ENCODE data around the gene CSGALNACT2. TPM values are rescaled to one million over a fixed set of nuclear protein-coding genes. Genes with fewer than 3 reads are reported as not detected.

The CSGALNACT2 gene
- total and polyA plus RNA-seq, 9 of the 15 experiments (the other 6 are each of a cell fraction or from before 2014, with no cell fraction given), result 1.4 to 7.3 (median 3.5) TPM

DNA sequence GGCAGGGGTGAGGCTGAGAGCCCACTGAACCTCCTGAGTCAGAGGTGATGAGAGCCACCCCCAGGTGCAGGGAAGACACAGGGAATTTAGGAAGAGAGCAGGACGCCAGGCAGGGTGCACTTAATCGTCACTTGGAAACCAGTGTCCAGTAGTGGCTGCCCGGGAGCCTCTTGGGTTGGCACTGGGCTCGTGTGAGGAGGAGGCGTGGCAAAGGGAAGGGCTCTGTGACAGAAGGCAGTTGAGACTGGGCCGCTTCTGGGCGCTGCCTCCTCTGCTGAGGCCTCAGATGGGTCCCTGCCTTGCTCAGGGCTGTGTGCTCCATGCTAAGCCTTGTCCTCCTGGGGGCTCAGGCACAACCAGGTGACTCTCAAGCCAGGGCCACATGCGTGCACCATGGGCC lies 48.1 kb upstream of the CSGALNACT2 start:
- 2% methylated on average over 8 of the region's 8 CpGs for WGBS (ENCODE audit: insufficient coverage, low coverage, missing lambda C conversion rate)
- H3K27me3 ChIP-seq (ENCODE audit: control insufficient read depth in 2 of 2, insufficient read depth in 2 of 2, low read length in 2 of 2), result peaks cover 0 to 45% of the 10 kb centered on the region in 2 experiments; a peak in 2 of 5 replicates
- FAIRE-seq, result no peak
- no peak for DNase-seq (ENCODE audit: extremely low read depth in 1 of 4, low spot score in 3 of 4)
- H3K27ac ChIP-seq (ENCODE audit: extremely low read depth, low read depth, low read length), result no peak overlapping the region
- POLR2A ChIA-PET, result no interaction called here
- CTCF ChIA-PET (ENCODE audit: low intra/inter-chr PET ratio), result no interaction called here
- H3K9me1 ChIP-seq (ENCODE audit: control insufficient read depth, insufficient read depth, low read length), result no peaks in the 10 kb centered on the region
- H3K4me3 ChIP-seq, result no peak overlapping the region
- H3K9me3 ChIP-seq (replicated peaks; ENCODE audit: control insufficient read depth, insufficient read depth, low read depth, low read length), result no peaks in the 10 kb centered on the region
- TF ChIP-seq TBL1XR1 (IDR thresholded peaks at IDR 0.05; ENCODE audit: low read length in 2 of 2) (no peak), SREBF2 (CRISPR knock-in tag; IDR thresholded peaks at IDR 0.05) (no peak), FUS (optimal IDR thresholded peaks at IDR 0.05; ENCODE audit: low read depth, low read length) (no peak), EGR1 (conservative IDR thresholded peaks at IDR 0.05) (no peak), ZNF644 (tag; IDR thresholded peaks at IDR 0.05; ENCODE audit: low read depth) (no peak)
- TF ChIP-seq, protein P1, sequence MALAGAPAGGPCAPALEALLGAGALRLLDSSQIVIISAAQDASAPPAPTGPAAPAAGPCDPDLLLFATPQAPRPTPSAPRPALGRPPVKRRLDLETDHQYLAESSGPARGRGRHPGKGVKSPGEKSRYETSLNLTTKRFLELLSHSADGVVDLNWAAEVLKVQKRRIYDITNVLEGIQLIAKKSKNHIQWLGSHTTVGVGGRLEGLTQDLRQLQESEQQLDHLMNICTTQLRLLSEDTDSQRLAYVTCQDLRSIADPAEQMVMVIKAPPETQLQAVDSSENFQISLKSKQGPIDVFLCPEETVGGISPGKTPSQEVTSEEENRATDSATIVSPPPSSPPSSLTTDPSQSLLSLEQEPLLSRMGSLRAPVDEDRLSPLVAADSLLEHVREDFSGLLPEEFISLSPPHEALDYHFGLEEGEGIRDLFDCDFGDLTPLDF (CRISPR knock-in tag; IDR thresholded peaks at IDR 0.05), result no peak
- TF ChIP-seq, protein P2, sequence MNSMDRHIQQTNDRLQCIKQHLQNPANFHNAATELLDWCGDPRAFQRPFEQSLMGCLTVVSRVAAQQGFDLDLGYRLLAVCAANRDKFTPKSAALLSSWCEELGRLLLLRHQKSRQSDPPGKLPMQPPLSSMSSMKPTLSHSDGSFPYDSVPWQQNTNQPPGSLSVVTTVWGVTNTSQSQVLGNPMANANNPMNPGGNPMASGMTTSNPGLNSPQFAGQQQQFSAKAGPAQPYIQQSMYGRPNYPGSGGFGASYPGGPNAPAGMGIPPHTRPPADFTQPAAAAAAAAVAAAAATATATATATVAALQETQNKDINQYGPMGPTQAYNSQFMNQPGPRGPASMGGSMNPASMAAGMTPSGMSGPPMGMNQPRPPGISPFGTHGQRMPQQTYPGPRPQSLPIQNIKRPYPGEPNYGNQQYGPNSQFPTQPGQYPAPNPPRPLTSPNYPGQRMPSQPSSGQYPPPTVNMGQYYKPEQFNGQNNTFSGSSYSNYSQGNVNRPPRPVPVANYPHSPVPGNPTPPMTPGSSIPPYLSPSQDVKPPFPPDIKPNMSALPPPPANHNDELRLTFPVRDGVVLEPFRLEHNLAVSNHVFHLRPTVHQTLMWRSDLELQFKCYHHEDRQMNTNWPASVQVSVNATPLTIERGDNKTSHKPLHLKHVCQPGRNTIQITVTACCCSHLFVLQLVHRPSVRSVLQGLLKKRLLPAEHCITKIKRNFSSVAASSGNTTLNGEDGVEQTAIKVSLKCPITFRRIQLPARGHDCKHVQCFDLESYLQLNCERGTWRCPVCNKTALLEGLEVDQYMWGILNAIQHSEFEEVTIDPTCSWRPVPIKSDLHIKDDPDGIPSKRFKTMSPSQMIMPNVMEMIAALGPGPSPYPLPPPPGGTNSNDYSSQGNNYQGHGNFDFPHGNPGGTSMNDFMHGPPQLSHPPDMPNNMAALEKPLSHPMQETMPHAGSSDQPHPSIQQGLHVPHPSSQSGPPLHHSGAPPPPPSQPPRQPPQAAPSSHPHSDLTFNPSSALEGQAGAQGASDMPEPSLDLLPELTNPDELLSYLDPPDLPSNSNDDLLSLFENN (IDR thresholded peaks at IDR 0.05; ENCODE audit: low read depth in 2 of 2, low read length in 2 of 2), result no peak
- TF ChIP-seq, protein P3, sequence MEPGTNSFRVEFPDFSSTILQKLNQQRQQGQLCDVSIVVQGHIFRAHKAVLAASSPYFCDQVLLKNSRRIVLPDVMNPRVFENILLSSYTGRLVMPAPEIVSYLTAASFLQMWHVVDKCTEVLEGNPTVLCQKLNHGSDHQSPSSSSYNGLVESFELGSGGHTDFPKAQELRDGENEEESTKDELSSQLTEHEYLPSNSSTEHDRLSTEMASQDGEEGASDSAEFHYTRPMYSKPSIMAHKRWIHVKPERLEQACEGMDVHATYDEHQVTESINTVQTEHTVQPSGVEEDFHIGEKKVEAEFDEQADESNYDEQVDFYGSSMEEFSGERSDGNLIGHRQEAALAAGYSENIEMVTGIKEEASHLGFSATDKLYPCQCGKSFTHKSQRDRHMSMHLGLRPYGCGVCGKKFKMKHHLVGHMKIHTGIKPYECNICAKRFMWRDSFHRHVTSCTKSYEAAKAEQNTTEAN (CRISPR knock-in tag; IDR thresholded peaks at IDR 0.05), result no peak
- H3K4me1 ChIP-seq (replicated peaks in 1 of 2; ENCODE audit: control insufficient read depth in 2 of 2, insufficient read depth in 2 of 2, low read length in 2 of 2), result no peaks in the 10 kb centered on the region
- ATAC-seq, result no peak
- no peak overlapping the region; a peak in 1 of 4 replicates for H3K9ac ChIP-seq (ENCODE audit: insufficient read depth in 1 of 2, low read depth in 2 of 2, low read length in 2 of 2)
- H3K4me2 ChIP-seq (ENCODE audit: insufficient read depth, low read length), result no peak overlapping the region
- H3K36me3 ChIP-seq (ENCODE audit: control insufficient read depth, insufficient read depth, low read length), result no peaks in the 10 kb centered on the region
- H2AFZ ChIP-seq (ENCODE audit: low read depth, low read length), result no peak overlapping the region
- no peaks in the 10 kb centered on the region for H4K20me1 ChIP-seq (replicated peaks; ENCODE audit: control insufficient read depth, insufficient read depth, low read length)
- intact Hi-C loops (cut with micrococcal nuclease) (no loop called here), in situ Hi-C loops (cut with MboI) (no loop called here)
- no peaks in the 10 kb centered on the region for H3K79me2 ChIP-seq (ENCODE audit: control insufficient read depth, insufficient read depth, low read length)
- BruUV-seq (replicated peaks), result no TSS peak
